ENCODE measurements around the gene GRIP2. TPM values are rescaled to one million over a fixed set of nuclear protein-coding genes. Genes with fewer than 3 reads are reported as not detected.

The GRIP2 gene
- total RNA-seq, 1 donor from 2014 or later = 3.3 TPM

DNA sequence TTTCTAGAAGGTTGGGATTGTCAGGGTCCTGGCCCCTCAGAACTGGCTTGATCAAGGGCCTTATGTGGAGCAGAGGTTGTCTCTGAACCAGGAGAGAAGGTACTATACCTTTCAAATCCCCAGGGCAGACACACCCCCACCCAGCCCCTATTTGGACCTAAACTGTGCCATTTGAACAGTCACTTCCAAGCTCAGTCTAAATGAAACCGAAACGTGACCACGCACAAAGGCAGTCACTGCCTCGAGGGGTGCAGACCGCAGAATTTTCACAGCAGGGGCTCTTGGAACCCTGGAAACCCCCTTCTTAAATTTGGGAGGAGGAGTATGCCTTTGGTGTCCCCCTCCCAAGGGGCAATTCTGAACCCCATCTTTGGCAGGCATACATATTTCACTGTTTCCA lies 53.7 kb downstream of the GRIP2 start:
- no peak overlapping the region for H3K9ac ChIP-seq (ENCODE audit: low read length)
- no peak overlapping the region for H3K27ac ChIP-seq (ENCODE audit: low read depth, low read length)
- peaks cover 19% of the 10 kb centered on the region for H3K36me3 Mint-ChIP-seq (ENCODE audit: low read depth, unreplicated experiment)
- no peaks in the 10 kb centered on the region for H3K79me2 ChIP-seq (ENCODE audit: insufficient read depth, low read length)
- H4K20me1 ChIP-seq (ENCODE audit: insufficient read depth, low read length) = no peaks in the 10 kb centered on the region
- peaks cover 15% of the 10 kb centered on the region for H3K36me3 ChIP-seq (ENCODE audit: insufficient read depth, low read length)
- no peaks in the 10 kb centered on the region for H3K4me1 ChIP-seq (ENCODE audit: insufficient read depth, low read length)
- TF ChIP-seq, protein P1, sequence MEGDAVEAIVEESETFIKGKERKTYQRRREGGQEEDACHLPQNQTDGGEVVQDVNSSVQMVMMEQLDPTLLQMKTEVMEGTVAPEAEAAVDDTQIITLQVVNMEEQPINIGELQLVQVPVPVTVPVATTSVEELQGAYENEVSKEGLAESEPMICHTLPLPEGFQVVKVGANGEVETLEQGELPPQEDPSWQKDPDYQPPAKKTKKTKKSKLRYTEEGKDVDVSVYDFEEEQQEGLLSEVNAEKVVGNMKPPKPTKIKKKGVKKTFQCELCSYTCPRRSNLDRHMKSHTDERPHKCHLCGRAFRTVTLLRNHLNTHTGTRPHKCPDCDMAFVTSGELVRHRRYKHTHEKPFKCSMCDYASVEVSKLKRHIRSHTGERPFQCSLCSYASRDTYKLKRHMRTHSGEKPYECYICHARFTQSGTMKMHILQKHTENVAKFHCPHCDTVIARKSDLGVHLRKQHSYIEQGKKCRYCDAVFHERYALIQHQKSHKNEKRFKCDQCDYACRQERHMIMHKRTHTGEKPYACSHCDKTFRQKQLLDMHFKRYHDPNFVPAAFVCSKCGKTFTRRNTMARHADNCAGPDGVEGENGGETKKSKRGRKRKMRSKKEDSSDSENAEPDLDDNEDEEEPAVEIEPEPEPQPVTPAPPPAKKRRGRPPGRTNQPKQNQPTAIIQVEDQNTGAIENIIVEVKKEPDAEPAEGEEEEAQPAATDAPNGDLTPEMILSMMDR (IDR thresholded peaks at IDR 0.05; ENCODE audit: insufficient read depth, low read depth, low read length) = no peak
- TF ChIP-seq EZH2 (IDR thresholded peaks at IDR 0.05; ENCODE audit: insufficient read depth, low read length) = no peak
- H2AFZ ChIP-seq (ENCODE audit: low read depth, low read length) = no peak overlapping the region
- peaks cover 5% of the 10 kb centered on the region for H3K27me3 Mint-ChIP-seq (ENCODE audit: low read depth, unreplicated experiment)
- H3K9me3 ChIP-seq (ENCODE audit: insufficient read depth, low read depth, low read length) = no peaks in the 10 kb centered on the region
- no peak overlapping the region for H3K4me3 Mint-ChIP-seq (ENCODE audit: unreplicated experiment)
- H3K9me3 Mint-ChIP-seq (ENCODE audit: unreplicated experiment) = no peaks in the 10 kb centered on the region
- no peak overlapping the region for H3K4me3 ChIP-seq (ENCODE audit: insufficient read depth, low read depth, low read length)
- FAIRE-seq (no peak), DNase-seq (ENCODE audit: low read depth) (no peak)
- no peak overlapping the region for H3K27ac Mint-ChIP-seq (ENCODE audit: unreplicated experiment)
- H3K4me1 Mint-ChIP-seq (ENCODE audit: low read depth, unreplicated experiment) = peaks cover 6% of the 10 kb centered on the region
- H3K27me3 ChIP-seq (ENCODE audit: insufficient read depth, low read length) = no peaks in the 10 kb centered on the region
- H3K4me2 ChIP-seq (ENCODE audit: low read length) = no peak overlapping the region

DNA sequence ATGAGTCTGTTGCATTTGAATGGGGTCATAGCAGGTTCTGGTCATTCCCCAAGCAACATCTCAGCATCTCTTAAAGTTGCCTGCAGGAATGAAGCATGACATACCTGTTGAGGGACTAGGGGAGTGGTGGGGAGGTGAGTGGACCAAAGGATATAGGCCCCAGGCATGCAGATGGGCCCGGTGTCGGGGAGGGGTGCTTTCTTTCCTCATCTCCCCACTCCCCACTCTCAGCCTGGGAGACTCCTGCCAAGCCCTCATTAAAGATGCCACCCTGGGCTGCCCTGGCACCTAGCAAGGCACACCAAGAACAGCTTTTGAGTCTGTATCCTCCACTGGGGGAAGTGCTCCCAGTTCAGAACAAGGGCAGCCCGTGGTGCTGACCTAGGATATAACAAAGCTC lies 54.2 kb downstream of the GRIP2 start:
- FAIRE-seq = no peak
- Histone ChIP-seq H3K36me3 (ENCODE audit: insufficient read depth, low read length) (peaks cover 15% of the 10 kb centered on the region), H3K4me1 (ENCODE audit: insufficient read depth, low read length) (no peaks in the 10 kb centered on the region), H3K79me2 (ENCODE audit: insufficient read depth, low read length) (no peaks in the 10 kb centered on the region), H3K9me3 (ENCODE audit: insufficient read depth, low read depth, low read length) (no peaks in the 10 kb centered on the region), H3K4me3 (ENCODE audit: insufficient read depth, low read depth, low read length) (no peak overlapping the region), H4K20me1 (ENCODE audit: insufficient read depth, low read length) (no peaks in the 10 kb centered on the region), H3K27ac (ENCODE audit: low read depth, low read length) (no peak overlapping the region), H2AFZ (ENCODE audit: low read depth, low read length) (no peak overlapping the region), H3K9ac (ENCODE audit: low read length) (no peak overlapping the region), H3K4me2 (ENCODE audit: low read length) (no peak overlapping the region), H3K27me3 (ENCODE audit: insufficient read depth, low read length) (no peaks in the 10 kb centered on the region)
- peaks cover 5% of the 10 kb centered on the region for H3K27me3 Mint-ChIP-seq (ENCODE audit: low read depth, unreplicated experiment)
- no peak overlapping the region for H3K4me3 Mint-ChIP-seq (ENCODE audit: unreplicated experiment)
- peaks cover 6% of the 10 kb centered on the region for H3K4me1 Mint-ChIP-seq (ENCODE audit: low read depth, unreplicated experiment)
- peaks cover 22% of the 10 kb centered on the region for H3K36me3 Mint-ChIP-seq (ENCODE audit: low read depth, unreplicated experiment)
- no peak for TF ChIP-seq EZH2 (IDR thresholded peaks at IDR 0.05; ENCODE audit: insufficient read depth, low read length)
- H3K27ac Mint-ChIP-seq (ENCODE audit: unreplicated experiment) = no peak overlapping the region
- H3K9me3 Mint-ChIP-seq (ENCODE audit: unreplicated experiment) = no peaks in the 10 kb centered on the region
- no peak for DNase-seq (ENCODE audit: low read depth)

DNA sequence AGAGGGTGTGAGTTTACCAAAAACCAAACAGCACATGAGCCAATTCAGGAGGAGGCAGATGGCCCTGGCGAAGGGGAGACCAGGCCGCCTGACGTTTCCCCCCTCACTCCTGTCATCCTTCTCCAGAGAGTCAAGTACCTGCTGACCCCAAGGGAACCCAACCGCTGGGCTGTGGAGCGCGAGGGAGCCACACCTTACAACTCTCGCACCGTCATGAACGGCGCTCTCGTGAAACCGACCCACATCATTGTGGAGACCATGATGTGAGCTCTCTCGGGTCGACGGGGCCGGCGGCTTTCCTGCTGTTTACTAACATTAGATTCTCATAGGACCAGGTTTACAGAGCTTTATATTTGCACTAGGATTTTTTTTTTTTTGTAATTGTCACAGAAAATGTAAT lies 55.4 kb downstream of the GRIP2 start:
- Histone ChIP-seq H3K4me2 (ENCODE audit: low read length) (no peak overlapping the region), H3K4me3 (ENCODE audit: insufficient read depth, low read depth, low read length) (no peak overlapping the region), H4K20me1 (ENCODE audit: insufficient read depth, low read length) (no peaks in the 10 kb centered on the region), H3K9ac (ENCODE audit: low read length) (no peak overlapping the region), H3K27me3 (ENCODE audit: insufficient read depth, low read length) (no peaks in the 10 kb centered on the region), H3K36me3 (ENCODE audit: insufficient read depth, low read length) (peaks cover 15% of the 10 kb centered on the region), H3K4me1 (ENCODE audit: insufficient read depth, low read length) (peaks cover 4% of the 10 kb centered on the region), H3K9me3 (ENCODE audit: insufficient read depth, low read depth, low read length) (no peaks in the 10 kb centered on the region), H3K27ac (ENCODE audit: low read depth, low read length) (no peak overlapping the region), H3K79me2 (ENCODE audit: insufficient read depth, low read length) (no peaks in the 10 kb centered on the region), H2AFZ (ENCODE audit: low read depth, low read length) (no peak overlapping the region)
- Mint-ChIP-seq H3K27me3 (ENCODE audit: low read depth, unreplicated experiment) (peaks cover 3% of the 10 kb centered on the region), H3K4me3 (ENCODE audit: unreplicated experiment) (no peak overlapping the region), H3K27ac (ENCODE audit: unreplicated experiment) (no peak overlapping the region), H3K4me1 (ENCODE audit: low read depth, unreplicated experiment) (peaks cover 13% of the 10 kb centered on the region), H3K36me3 (ENCODE audit: low read depth, unreplicated experiment) (peaks cover 23% of the 10 kb centered on the region), H3K9me3 (ENCODE audit: unreplicated experiment) (no peaks in the 10 kb centered on the region)
- no peak for FAIRE-seq
- no peak for DNase-seq (ENCODE audit: low read depth)
- TF ChIP-seq EZH2 (IDR thresholded peaks at IDR 0.05; ENCODE audit: insufficient read depth, low read length) = no peak
- TF ChIP-seq, protein P1 (IDR thresholded peaks at IDR 0.05; ENCODE audit: insufficient read depth, low read depth, low read length) = no peak

Data from astrocyte (in vitro differentiated cells and primary cell).